HG03460 (cell line): Measurements from ENCODE around the gene MISP3.
"Not testable (repeated sequence)": the region's sequence is repeated elsewhere in the genome, so short reads cannot be mapped to it uniquely, and the experiment has no call there.

Experiments used
- ATAC-seq: cut with Tn5 transposase; IDR thresholded peaks from one replicate; pipeline ENCODE4 v1.9.1; 2021; ENCODE audit not compliant: unreplicated experiment

Gene MISP3

GRCh38 chr19:14072535-14073260 is at the start of gene MISP3:
TSS of gene MISP3 (plus strand) at chr19:14072786. CDS start at chr19:14073310, 524 bp downstream.
- no peak for ATAC-seq

GRCh38 chr19:14023404-14024235 is 49.0 kb upstream of the MISP3 start:
- no peak for ATAC-seq

GRCh38 chr19:14026652-14027192 is 45.9 kb upstream of the MISP3 start:
- not testable (repeated sequence) for ATAC-seq

- no peak for ATAC-seq
Observed at GRCh38 chr19:14027856-14028450, 44.6 kb upstream of the MISP3 start, which contains the start of gene RLN3. TSS of gene RLN3 (plus strand) at chr19:14028148. CDS start at chr19:14028205, 57 bp downstream.

GRCh38 chr19:14028901-14029300 is 43.7 kb upstream of the MISP3 start:
- ATAC-seq, result no peak

- ATAC-seq, result no peak
Observed at GRCh38 chr19:14030997-14031718, 41.4 kb upstream of the MISP3 start.

- peak; percentile 54 for ATAC-seq
Observed at GRCh38 chr19:14031719-14032480, 40.7 kb upstream of the MISP3 start, which contains the start of gene IL27RA. TSS of gene IL27RA (plus strand) at chr19:14031762. CDS start at chr19:14031873, 111 bp downstream.

GRCh38 chr19:14033946-14034345 is 38.6 kb upstream of the MISP3 start:
- no peak for ATAC-seq

GRCh38 chr19:14035159-14035558 is 37.4 kb upstream of the MISP3 start:
- not testable (repeated sequence) for ATAC-seq

GRCh38 chr19:14035706-14036105 is 36.9 kb upstream of the MISP3 start:
- no peak for ATAC-seq

- ATAC-seq, result no peak
Observed at GRCh38 chr19:14039181-14039580, 33.4 kb upstream of the MISP3 start.

- ATAC-seq, result not testable (repeated sequence)
Observed at GRCh38 chr19:14042659-14043608, 29.7 kb upstream of the MISP3 start.

GRCh38 chr19:14047866-14048265 is 24.7 kb upstream of the MISP3 start:
- not testable (repeated sequence) for ATAC-seq

GRCh38 chr19:14048443-14049153 is 24.0 kb upstream of the MISP3 start:
- no peak for ATAC-seq

- ATAC-seq, result no peak
Observed at GRCh38 chr19:14050512-14050911, 22.1 kb upstream of the MISP3 start.

GRCh38 chr19:14050961-14051360 is 21.6 kb upstream of the MISP3 start:
- not testable (repeated sequence) for ATAC-seq

GRCh38 chr19:14051980-14052379 is 20.6 kb upstream of the MISP3 start:
- no peak for ATAC-seq

GRCh38 chr19:14052470-14052869 is 20.1 kb upstream of the MISP3 start:
- ATAC-seq, result no peak
